ENCODE data around the gene MVK. TPM values are rescaled to one million over a fixed set of nuclear protein-coding genes. Genes with fewer than 3 reads are reported as not detected.

The MVK gene
- polyA plus RNA-seq, 1 of the 3 experiments (the other 2 are of a cell fraction) = 7.0 TPM

- no peak for DNase-seq
- Histone ChIP-seq H3K4me1 (ENCODE audit: control insufficient read depth in 1 of 2, insufficient read depth in 2 of 2, low read depth in 1 of 2, low read length in 1 of 2) (peaks cover 0 to 49% of the 10 kb centered on the region in 2 experiments; a peak in 2 of 4 replicates), H3K9me2 (no peaks in the 10 kb centered on the region), H3K9me3 (no peaks in the 10 kb centered on the region), H3K27me3 (ENCODE audit: insufficient read depth) (no peaks in the 10 kb centered on the region), H3K36me3 (replicated peaks in 1 of 2; ENCODE audit: control insufficient read depth in 1 of 2, insufficient read depth in 2 of 2, low read length in 1 of 2) (no peaks in the 10 kb centered on the region), H3K4me3 (ENCODE audit: low read depth in 2 of 2, low read length in 1 of 2) (no peak overlapping the region), H3F3A (replicated peaks; ENCODE audit: insufficient read depth) (no peaks in the 10 kb centered on the region), H2AFZ (ENCODE audit: low read depth) (no peak overlapping the region; the same call in 1 of the 2 replicates), H3K79me2 (ENCODE audit: insufficient read depth) (no peaks in the 10 kb centered on the region), H3K4me2 (no peak overlapping the region), H4K20me1 (ENCODE audit: insufficient read depth) (no peaks in the 10 kb centered on the region), H3K9ac (no peak overlapping the region), H3K27ac (ENCODE audit: low read depth in 2 of 2, low read length in 1 of 2) (peak overlapping the region in 1 of 2 experiments; percentile 22; a peak in 1 of 4 replicates)
- TF ChIP-seq SIN3A (IDR thresholded peaks at IDR 0.05; ENCODE audit: borderline replicate concordance, low read depth, low read length) (no peak), REST (IDR thresholded peaks at IDR 0.05; ENCODE audit: low read depth, low read length) (no peak), FOXM1 (IDR thresholded peaks at IDR 0.05; ENCODE audit: low read depth) (no peak), RCOR1 (IDR thresholded peaks at IDR 0.05; ENCODE audit: low read length) (no peak), MAX (IDR thresholded peaks at IDR 0.05; ENCODE audit: low read depth) (no peak), YY1 (IDR thresholded peaks at IDR 0.05; ENCODE audit: low read depth) (no peak), NFIC (IDR thresholded peaks at IDR 0.05; ENCODE audit: borderline replicate concordance) (no peak), RAD21 (IDR thresholded peaks at IDR 0.05; ENCODE audit: low read length) (no peak), POLR2AphosphoS5 (IDR thresholded peaks at IDR 0.05; ENCODE audit: low read depth, low read length) (no peak), USF2 (IDR thresholded peaks at IDR 0.05; ENCODE audit: borderline replicate concordance, low read depth, low read length) (no peak)
- ChIA-PET POLR2A (interaction anchor here (1.7 kb wide), 1 partner anchor 14 kb away, joined by 4 read pairs; no protein-coding TSS in a partner anchor), CTCF (interaction anchor here (1.0 to 5.7 kb wide), 3 partner anchors 11 to 27 kb away, joined by 3 to 23 read pairs (median 3); no protein-coding TSS in a partner anchor)
- WGBS (ENCODE audit: low lambda C conversion rate) = 70% methylated on average over 4 of the region's 5 CpGs
These were observed 27.8 kb upstream of the MVK start for GRCh38 chr12:109545826-109546225.

GRCh38 chr12:109547286-109547685, 26.3 kb upstream of the MVK start:
- H3K9me3 ChIP-seq = no peaks in the 10 kb centered on the region
- no peaks in the 10 kb centered on the region for H3F3A ChIP-seq (replicated peaks; ENCODE audit: insufficient read depth)
- no peak overlapping the region for H3K27ac ChIP-seq (ENCODE audit: low read depth in 2 of 2, low read length in 1 of 2)
- no peak overlapping the region for H3K4me3 ChIP-seq (ENCODE audit: low read depth in 2 of 2, low read length in 1 of 2)
- H3K9me2 ChIP-seq = no peaks in the 10 kb centered on the region
- WGBS (ENCODE audit: low lambda C conversion rate) = 84% methylated on average over 13 of the region's 18 CpGs
- no peaks in the 10 kb centered on the region for H3K27me3 ChIP-seq (ENCODE audit: insufficient read depth)
- H3K79me2 ChIP-seq (ENCODE audit: insufficient read depth) = no peaks in the 10 kb centered on the region
- H3K4me2 ChIP-seq = no peak overlapping the region
- H4K20me1 ChIP-seq (ENCODE audit: insufficient read depth) = no peaks in the 10 kb centered on the region
- no peaks in the 10 kb centered on the region for H3K36me3 ChIP-seq (replicated peaks in 1 of 2; ENCODE audit: control insufficient read depth in 1 of 2, insufficient read depth in 2 of 2, low read length in 1 of 2)
- peaks cover 0 to 34% of the 10 kb centered on the region in 2 experiments; a peak in 1 of 4 replicates for H3K4me1 ChIP-seq (ENCODE audit: control insufficient read depth in 1 of 2, insufficient read depth in 2 of 2, low read depth in 1 of 2, low read length in 1 of 2)
- no peak for DNase-seq
- no peak overlapping the region for H2AFZ ChIP-seq (ENCODE audit: low read depth)
- ChIA-PET POLR2A (no interaction called here), CTCF (interaction anchor here (1.4 kb wide), 1 partner anchor 12 kb away, joined by 3 read pairs; no protein-coding TSS in a partner anchor)
- H3K9ac ChIP-seq = no peak overlapping the region
- TF ChIP-seq IRF3 (IDR thresholded peaks at IDR 0.05; ENCODE audit: low read depth, low read length) = no peak
- TF ChIP-seq GABPA (IDR thresholded peaks at IDR 0.05; ENCODE audit: low read depth) = no peak
- TF ChIP-seq RFX5 (IDR thresholded peaks at IDR 0.05; ENCODE audit: low read length) = no peak
- no peak for TF ChIP-seq REST (IDR thresholded peaks at IDR 0.05; ENCODE audit: low read depth, low read length)
- TF ChIP-seq SMC3 (IDR thresholded peaks at IDR 0.05; ENCODE audit: low read depth, low read length) = no peak
- no peak for TF ChIP-seq TCF12 (IDR thresholded peaks at IDR 0.05)
- no peak for TF ChIP-seq PBX3 (IDR thresholded peaks at IDR 0.05)
